GM18502 (cell line): ENCODE data around the gene COL20A1.

Experiments
- ATAC-seq: cut with Tn5 transposase; IDR thresholded peaks from one replicate; pipeline ENCODE4 v1.9.1; 2021; ENCODE audit warnings: mild to moderate bottlenecking; ENCODE audit not compliant: unreplicated experiment, poor library complexity

Gene COL20A1

GRCh38 chr20:63289311-63290135 lies 3.5 kb upstream of the COL20A1 start:
- ATAC-seq = no peak

GRCh38 chr20:63290136-63290676 lies 2.8 kb upstream of the COL20A1 start:
- ATAC-seq = no peak

- no peak for ATAC-seq
Measured at GRCh38 chr20:63290677-63291472, 2.1 kb upstream of the COL20A1 start.

- no peak for ATAC-seq
Measured at GRCh38 chr20:63291811-63292210, 1.2 kb upstream of the COL20A1 start.

GRCh38 chr20:63292292-63292701 lies 689 bp upstream of the COL20A1 start:
- no peak for ATAC-seq

GRCh38 chr20:63293456-63293855 lies 470 bp downstream of the COL20A1 start:
- ATAC-seq = no peak

- ATAC-seq = no peak
Measured at GRCh38 chr20:63293871-63294535, 1.0 kb downstream of the COL20A1 start.

GRCh38 chr20:63294536-63294900 lies 1.5 kb downstream of the COL20A1 start:
- ATAC-seq = no peak

GRCh38 chr20:63295018-63295417 lies 2.0 kb downstream of the COL20A1 start:
- no peak for ATAC-seq

- no peak for ATAC-seq
Measured at GRCh38 chr20:63295422-63295821, 2.4 kb downstream of the COL20A1 start.

- no peak for ATAC-seq
Measured at GRCh38 chr20:63295846-63296245, 2.9 kb downstream of the COL20A1 start.

- no peak for ATAC-seq
Measured at GRCh38 chr20:63296531-63297299, 3.7 kb downstream of the COL20A1 start.

GRCh38 chr20:63297371-63297781 lies 4.4 kb downstream of the COL20A1 start:
- no peak for ATAC-seq

GRCh38 chr20:63297796-63298572 lies 5.0 kb downstream of the COL20A1 start:
- ATAC-seq = no peak

- no peak for ATAC-seq
Measured at GRCh38 chr20:63298731-63299312, 5.8 kb downstream of the COL20A1 start.

GRCh38 chr20:63301671-63302070 lies 8.7 kb downstream of the COL20A1 start:
- ATAC-seq = no peak

- ATAC-seq = no peak
Measured at GRCh38 chr20:63303095-63303666, 10.2 kb downstream of the COL20A1 start.

GRCh38 chr20:63305393-63305792 lies 12.4 kb downstream of the COL20A1 start:
- ATAC-seq = no peak
